GM12801 (cell line): ENCODE data around the gene GABRG3.

Source experiments
- CTCF ChIP-seq: IDR thresholded peaks from one replicate; pipeline ENCODE4 v1.5.1; 2011; ENCODE audit warnings: control low read depth; ENCODE audit not compliant: insufficient read length; ENCODE audit errors: extremely low read depth

The GABRG3 gene

DNA sequence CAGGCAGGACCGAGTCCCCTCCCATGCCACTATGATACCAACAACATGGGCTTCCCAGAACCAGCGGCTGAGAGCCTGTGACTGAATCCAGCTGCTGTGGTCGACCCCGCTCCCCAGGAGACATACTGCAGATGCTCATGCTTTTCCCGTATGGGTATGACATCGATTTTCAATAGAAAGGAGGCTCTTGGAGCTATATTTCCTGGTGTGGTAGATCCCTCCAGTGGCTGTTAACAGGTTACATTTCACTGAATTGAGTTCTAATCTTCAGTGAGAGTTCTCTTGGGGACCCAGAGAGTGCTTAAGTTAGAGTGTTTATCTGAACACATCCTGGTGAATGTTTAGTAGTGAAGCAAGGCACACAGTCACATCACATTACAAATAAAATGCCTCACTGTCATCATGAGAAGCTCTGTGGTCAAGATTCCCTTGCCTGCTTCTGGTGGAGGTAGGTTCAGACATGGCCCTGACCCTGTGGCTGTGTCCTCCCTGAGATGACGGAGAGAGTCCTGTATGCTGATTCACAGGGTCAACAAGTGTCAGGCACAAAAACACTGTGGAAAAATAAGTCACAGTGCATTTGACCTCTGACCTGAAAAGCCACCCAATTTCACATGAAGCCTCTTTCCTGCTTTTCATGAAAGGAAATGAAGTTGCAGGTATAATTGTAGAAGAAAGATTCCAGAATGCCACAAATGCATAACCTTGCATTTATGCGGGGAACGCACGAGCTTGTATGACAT lies 110.9 kb downstream of the GABRG3 start:
- no peak for TF ChIP-seq CTCF

GRCh38 chr15:27082526-27082925 lies 111.5 kb downstream of the GABRG3 start:
- no peak for TF ChIP-seq CTCF

DNA sequence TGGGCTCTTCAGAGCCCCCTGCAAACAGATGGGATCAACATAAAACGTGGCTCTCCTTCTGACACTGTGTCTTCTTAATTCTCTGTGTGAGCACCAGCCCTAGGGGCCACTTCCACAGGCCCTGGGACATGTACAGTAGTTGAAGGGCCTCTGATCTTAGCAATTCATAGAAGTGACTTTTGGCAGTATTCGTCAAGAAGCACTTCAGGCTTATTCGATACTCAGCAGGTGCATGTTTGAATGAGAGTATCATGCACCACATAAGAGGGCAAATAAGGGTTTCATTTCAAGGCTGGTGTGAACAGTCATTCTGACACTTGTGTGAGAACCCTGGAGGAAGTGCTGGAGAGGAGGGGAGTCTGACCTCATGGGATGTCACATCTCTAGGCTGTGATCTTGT lies 113.9 kb downstream of the GABRG3 start:
- TF ChIP-seq CTCF, result no peak

DNA sequence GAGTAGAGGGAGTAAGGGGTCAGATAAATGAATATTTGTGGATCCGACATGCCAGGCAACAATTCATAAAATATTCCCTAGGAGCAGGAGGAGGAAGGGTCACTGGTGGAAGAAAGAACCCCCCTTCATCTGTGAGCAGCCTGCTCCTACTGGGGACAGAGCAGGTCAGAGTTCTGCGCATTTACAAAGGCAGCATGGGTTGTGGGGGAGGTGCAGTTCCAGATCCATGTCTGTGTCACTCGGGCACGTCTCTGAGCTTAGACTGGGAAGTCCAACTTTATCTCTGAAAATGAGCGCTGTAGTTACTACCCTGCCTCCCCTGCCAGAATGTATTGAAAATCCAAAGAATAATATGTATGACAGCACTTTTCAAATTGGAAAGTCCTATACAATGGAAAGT lies 115.2 kb downstream of the GABRG3 start:
- TF ChIP-seq CTCF, result no peak

- no peak for TF ChIP-seq CTCF
Observed at GRCh38 chr15:27086805-27087204, 115.8 kb downstream of the GABRG3 start.

- TF ChIP-seq CTCF, result no peak
Observed at GRCh38 chr15:27087651-27088583, 116.9 kb downstream of the GABRG3 start.

DNA sequence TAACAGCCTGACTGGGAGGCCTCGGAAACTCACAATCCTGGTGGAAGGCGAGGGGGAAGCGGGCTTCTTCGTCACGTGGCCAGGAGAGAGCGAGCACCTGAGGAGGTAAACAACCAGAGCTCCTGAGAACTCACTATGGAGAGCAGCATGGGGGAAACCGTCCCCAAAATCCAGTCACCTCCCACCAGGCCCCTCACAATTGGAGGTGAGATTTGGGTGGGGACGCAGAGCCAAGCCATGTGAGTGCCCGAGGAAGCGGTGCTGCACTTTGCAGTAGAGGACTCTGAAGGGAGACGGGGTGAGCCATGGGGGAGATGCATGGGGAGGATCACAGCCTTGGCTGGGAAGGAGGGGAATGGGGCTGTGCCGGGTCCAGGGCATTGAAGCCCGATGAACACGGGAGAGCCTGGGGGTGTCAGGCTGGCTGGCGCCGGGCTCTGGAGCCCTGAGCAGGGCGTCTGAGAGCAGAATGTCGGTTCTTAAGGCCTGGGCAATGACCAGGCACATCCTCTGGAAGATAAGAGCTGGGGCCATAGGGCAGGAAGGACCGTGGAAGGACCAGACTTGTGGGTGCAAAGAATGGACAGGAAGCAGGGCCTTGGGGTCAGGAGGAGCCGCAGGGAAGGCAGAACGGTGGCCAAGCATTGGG lies 117.7 kb downstream of the GABRG3 start:
- no peak for TF ChIP-seq CTCF
